GM20431 (cell line): ENCODE results near the gene ACOT7.

ENCODE experiments used
- in situ Hi-C: fragments of 300-500 bp; cut with MseI, MboI; formaldehyde crosslinking; loops from one replicate; pipeline ENCODE4 v1.15.0; 2020; ENCODE audit warnings: low sequenced_read_pairs; ENCODE audit not compliant: unreplicated experiment

The ACOT7 gene

GRCh38 chr1:6276811-6277555, 116.6 kb downstream of the ACOT7 start:
- in situ Hi-C loops = no loop called here

GRCh38 chr1:6275826-6276782, 117.5 kb downstream of the ACOT7 start:
- in situ Hi-C loops = no loop called here

GRCh38 chr1:6274622-6275139, 118.9 kb downstream of the ACOT7 start:
- in situ Hi-C loops = loop anchor here (25.0 kb wide), 1 partner anchor 138 kb away; the partner anchor contains the start of genes ESPN and HES2

GRCh38 chr1:6274102-6274501, 119.5 kb downstream of the ACOT7 start:
- in situ Hi-C loops = loop anchor here (25.0 kb wide), 1 partner anchor 138 kb away; the partner anchor contains the start of genes ESPN and HES2

GRCh38 chr1:6273380-6273891, 120.1 kb downstream of the ACOT7 start:
- in situ Hi-C loops = loop anchor here (25.0 kb wide), 1 partner anchor 139 kb away; the partner anchor contains the start of genes ESPN and HES2

- in situ Hi-C loops = loop anchor here (25.0 kb wide), 1 partner anchor 139 kb away; the partner anchor contains the start of genes ESPN and HES2
Measured at GRCh38 chr1:6272868-6273267, 120.7 kb downstream of the ACOT7 start.

GRCh38 chr1:6272452-6272851, 121.1 kb downstream of the ACOT7 start:
- in situ Hi-C loops = loop anchor here (25.0 kb wide), 1 partner anchor 140 kb away; the partner anchor contains the start of genes ESPN and HES2

GRCh38 chr1:6271554-6271953, 122.0 kb downstream of the ACOT7 start:
- in situ Hi-C loops = loop anchor here (25.0 kb wide), 1 partner anchor 141 kb away; the partner anchor contains the start of genes ESPN and HES2

- in situ Hi-C loops = loop anchor here (25.0 kb wide), 1 partner anchor 141 kb away; the partner anchor contains the start of genes ESPN and HES2
Measured at GRCh38 chr1:6271006-6271405, 122.6 kb downstream of the ACOT7 start.

GRCh38 chr1:6270401-6270800, 123.2 kb downstream of the ACOT7 start:
- in situ Hi-C loops = loop anchor here (25.0 kb wide), 1 partner anchor 142 kb away; the partner anchor contains the start of genes ESPN and HES2

GRCh38 chr1:6269720-6270400, 123.7 kb downstream of the ACOT7 start:
- in situ Hi-C loops = loop anchor here (25.0 kb wide), 1 partner anchor 142 kb away; the partner anchor contains the start of genes ESPN and HES2

GRCh38 chr1:6269296-6269695, 124.3 kb downstream of the ACOT7 start:
- in situ Hi-C loops = loop anchor here (25.0 kb wide), 1 partner anchor 143 kb away; the partner anchor contains the start of genes ESPN and HES2

- in situ Hi-C loops = loop anchor here (25.0 kb wide), 1 partner anchor 144 kb away; the partner anchor contains the start of genes ESPN and HES2
Measured at GRCh38 chr1:6268415-6268814, 125.2 kb downstream of the ACOT7 start.

GRCh38 chr1:6267686-6268322, 125.8 kb downstream of the ACOT7 start:
- in situ Hi-C loops = loop anchor here (25.0 kb wide), 1 partner anchor 144 kb away; the partner anchor contains the start of genes ESPN and HES2

- in situ Hi-C loops = loop anchor here (25.0 kb wide), 1 partner anchor 146 kb away; the partner anchor contains the start of genes ESPN and HES2
Measured at GRCh38 chr1:6266641-6267040, 126.9 kb downstream of the ACOT7 start.

- in situ Hi-C loops = loop anchor here (25.0 kb wide), 1 partner anchor 147 kb away; the partner anchor contains the start of genes ESPN and HES2
Measured at GRCh38 chr1:6265151-6265550, 128.4 kb downstream of the ACOT7 start.

GRCh38 chr1:6263716-6264115, 129.9 kb downstream of the ACOT7 start:
- in situ Hi-C loops = loop anchor here (25.0 kb wide), 1 partner anchor 149 kb away; the partner anchor contains the start of genes ESPN and HES2
